ENCODE data around the gene NEDD4L.
A peak's percentile ranks its signal among the peaks of the same experiment; 100 is the strongest.

The NEDD4L gene

GRCh38 chr18:58180738-58181353, 136.8 kb downstream of the NEDD4L start:
- DNase-seq (ENCODE audit: low read depth), result peak; percentile 34
- peak; percentile 72 for TF ChIP-seq CTCF (IDR thresholded peaks at IDR 0.05; ENCODE audit: low read depth, low read length, missing control alignments)
- H3K4me3 ChIP-seq (ENCODE audit: low read depth, low read length), result no peak overlapping the region

- H3K4me3 ChIP-seq (ENCODE audit: low read depth, low read length), result no peak overlapping the region
- no peak for DNase-seq (ENCODE audit: low read depth)
- no peak for TF ChIP-seq CTCF (IDR thresholded peaks at IDR 0.05; ENCODE audit: low read depth, low read length, missing control alignments)
Measured at GRCh38 chr18:58181988-58182387, 138.0 kb downstream of the NEDD4L start.

GRCh38 chr18:58183226-58183625, 139.2 kb downstream of the NEDD4L start:
- TF ChIP-seq CTCF (IDR thresholded peaks at IDR 0.05; ENCODE audit: low read depth, low read length, missing control alignments), result no peak
- DNase-seq (ENCODE audit: low read depth), result no peak
- no peak overlapping the region for H3K4me3 ChIP-seq (ENCODE audit: low read depth, low read length)

GRCh38 chr18:58186258-58186948, 142.4 kb downstream of the NEDD4L start:
- DNase-seq (ENCODE audit: low read depth), result no peak
- no peak for TF ChIP-seq CTCF (IDR thresholded peaks at IDR 0.05; ENCODE audit: low read depth, low read length, missing control alignments)
- H3K4me3 ChIP-seq (ENCODE audit: low read depth, low read length), result no peak overlapping the region

- no peak overlapping the region for H3K4me3 ChIP-seq (ENCODE audit: low read depth, low read length)
- DNase-seq (ENCODE audit: low read depth), result no peak
- TF ChIP-seq CTCF (IDR thresholded peaks at IDR 0.05; ENCODE audit: low read depth, low read length, missing control alignments), result no peak
Measured at GRCh38 chr18:58187674-58188073, 143.6 kb downstream of the NEDD4L start.

- TF ChIP-seq CTCF (IDR thresholded peaks at IDR 0.05; ENCODE audit: low read depth, low read length, missing control alignments), result no peak
- H3K4me3 ChIP-seq (ENCODE audit: low read depth, low read length), result no peak overlapping the region
- DNase-seq (ENCODE audit: low read depth), result no peak
Measured at GRCh38 chr18:58188996-58189395, 145.0 kb downstream of the NEDD4L start.
